ENCODE results near the gene CPB2. TPM values are rescaled to one million over a fixed set of nuclear protein-coding genes. Genes with fewer than 3 reads are reported as not detected.

The CPB2 gene
- polyA plus RNA-seq, 1 donor (not counting 4 experiments of a cell fraction or from before 2014, with no cell fraction given), result 0.26 TPM

DNA sequence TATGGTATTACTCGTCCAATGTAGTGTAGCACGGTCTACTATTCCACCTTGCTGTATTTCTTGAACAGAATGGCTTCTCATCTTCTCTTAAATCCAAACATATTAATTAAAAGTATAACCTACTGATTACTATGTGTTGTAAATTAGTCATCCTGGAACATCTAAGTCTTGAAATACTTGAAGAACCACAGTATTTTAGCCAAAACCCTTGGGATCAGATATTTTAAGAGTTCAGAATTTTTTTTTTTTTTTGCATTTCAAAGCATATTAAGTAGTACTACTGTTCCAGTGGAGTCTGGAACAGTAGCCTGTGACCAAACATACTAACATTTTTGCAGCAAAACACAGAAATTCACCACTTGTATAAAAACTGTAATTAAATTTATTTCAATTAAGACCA is 82.4 kb downstream of the CPB2 start:
- no peaks in the 10 kb centered on the region for H3K27me3 ChIP-seq (ENCODE audit: control insufficient read depth, extremely low read depth, insufficient read depth, low read length)
- no peaks in the 10 kb centered on the region for H3K9me1 ChIP-seq (ENCODE audit: control insufficient read depth, extremely low read depth, insufficient read depth, low read length)
- no peak overlapping the region for H3K4me3 ChIP-seq (ENCODE audit: control insufficient read depth in 2 of 3, extremely low read depth in 1 of 3, insufficient read depth in 2 of 3, low read depth in 1 of 3, low read length in 3 of 3)
- peaks cover 4 to 7% of the 10 kb centered on the region in 2 experiments for H3K36me3 ChIP-seq (ENCODE audit: control insufficient read depth in 2 of 2, extremely low read depth in 1 of 2, insufficient read depth in 2 of 2, low read length in 2 of 2)
- no peak overlapping the region for H3K9ac ChIP-seq (ENCODE audit: control insufficient read depth, extremely low read depth, insufficient read depth, low read length)
- H2AFZ ChIP-seq (ENCODE audit: control insufficient read depth, low read length), result no peak overlapping the region
- peaks cover 11% of the 10 kb centered on the region for H3K79me2 ChIP-seq (ENCODE audit: control insufficient read depth, insufficient read depth, low read length)
- DNase-seq (ENCODE audit: low read depth, low spot score) (no peak), FAIRE-seq (no peak)
- H4K20me1 ChIP-seq (ENCODE audit: control insufficient read depth, extremely low read depth, insufficient read depth, low read length), result no peaks in the 10 kb centered on the region
- H3K4me2 ChIP-seq (ENCODE audit: control insufficient read depth, extremely low read depth, insufficient read depth, low read depth, low read length), result no peak overlapping the region
- no peaks in the 10 kb centered on the region for H3K9me3 ChIP-seq (ENCODE audit: control insufficient read depth, low read depth, low read length)
- dilution Hi-C loops (cut with MboI; ENCODE audit: extremely low pct_ligation_motif_present, low sequenced_read_pairs), result no loop called here
- no peaks in the 10 kb centered on the region for H3K4me1 ChIP-seq (ENCODE audit: control insufficient read depth, extremely low read depth, insufficient read depth, low read length)
- no peak overlapping the region for H3K27ac ChIP-seq (ENCODE audit: control insufficient read depth, insufficient read depth, low read length)
- no peak for TF ChIP-seq EZH2 (IDR thresholded peaks at IDR 0.05; ENCODE audit: low read length)
- TF ChIP-seq, protein P1, sequence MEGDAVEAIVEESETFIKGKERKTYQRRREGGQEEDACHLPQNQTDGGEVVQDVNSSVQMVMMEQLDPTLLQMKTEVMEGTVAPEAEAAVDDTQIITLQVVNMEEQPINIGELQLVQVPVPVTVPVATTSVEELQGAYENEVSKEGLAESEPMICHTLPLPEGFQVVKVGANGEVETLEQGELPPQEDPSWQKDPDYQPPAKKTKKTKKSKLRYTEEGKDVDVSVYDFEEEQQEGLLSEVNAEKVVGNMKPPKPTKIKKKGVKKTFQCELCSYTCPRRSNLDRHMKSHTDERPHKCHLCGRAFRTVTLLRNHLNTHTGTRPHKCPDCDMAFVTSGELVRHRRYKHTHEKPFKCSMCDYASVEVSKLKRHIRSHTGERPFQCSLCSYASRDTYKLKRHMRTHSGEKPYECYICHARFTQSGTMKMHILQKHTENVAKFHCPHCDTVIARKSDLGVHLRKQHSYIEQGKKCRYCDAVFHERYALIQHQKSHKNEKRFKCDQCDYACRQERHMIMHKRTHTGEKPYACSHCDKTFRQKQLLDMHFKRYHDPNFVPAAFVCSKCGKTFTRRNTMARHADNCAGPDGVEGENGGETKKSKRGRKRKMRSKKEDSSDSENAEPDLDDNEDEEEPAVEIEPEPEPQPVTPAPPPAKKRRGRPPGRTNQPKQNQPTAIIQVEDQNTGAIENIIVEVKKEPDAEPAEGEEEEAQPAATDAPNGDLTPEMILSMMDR (optimal IDR thresholded peaks at IDR 0.05 in 1 of 3, IDR thresholded peaks at IDR 0.05 in 1 of 3, conservative IDR thresholded peaks at IDR 0.05 in 1 of 3; ENCODE audit: extremely low read depth in 1 of 3, insufficient read depth in 2 of 3, low read length in 3 of 3), result no peak

- no peak overlapping the region for H2AFZ ChIP-seq (ENCODE audit: control insufficient read depth, low read length)
- TF ChIP-seq, protein P1 (optimal IDR thresholded peaks at IDR 0.05 in 1 of 3, IDR thresholded peaks at IDR 0.05 in 1 of 3, conservative IDR thresholded peaks at IDR 0.05 in 1 of 3; ENCODE audit: extremely low read depth in 1 of 3, insufficient read depth in 2 of 3, low read length in 3 of 3), result no peak
- H3K36me3 ChIP-seq (ENCODE audit: control insufficient read depth in 2 of 2, extremely low read depth in 1 of 2, insufficient read depth in 2 of 2, low read length in 2 of 2), result peaks cover 9 to 12% of the 10 kb centered on the region in 2 experiments
- no peaks in the 10 kb centered on the region for H3K9me1 ChIP-seq (ENCODE audit: control insufficient read depth, extremely low read depth, insufficient read depth, low read length)
- dilution Hi-C loops (cut with MboI; ENCODE audit: extremely low pct_ligation_motif_present, low sequenced_read_pairs), result no loop called here
- H3K27ac ChIP-seq (ENCODE audit: control insufficient read depth, insufficient read depth, low read length), result no peak overlapping the region
- H3K27me3 ChIP-seq (ENCODE audit: control insufficient read depth, extremely low read depth, insufficient read depth, low read length), result no peaks in the 10 kb centered on the region
- FAIRE-seq (no peak), DNase-seq (ENCODE audit: low read depth, low spot score) (no peak)
- no peaks in the 10 kb centered on the region for H4K20me1 ChIP-seq (ENCODE audit: control insufficient read depth, extremely low read depth, insufficient read depth, low read length)
- H3K9me3 ChIP-seq (ENCODE audit: control insufficient read depth, low read depth, low read length), result no peaks in the 10 kb centered on the region
- H3K79me2 ChIP-seq (ENCODE audit: control insufficient read depth, insufficient read depth, low read length), result no peaks in the 10 kb centered on the region
- H3K9ac ChIP-seq (ENCODE audit: control insufficient read depth, extremely low read depth, insufficient read depth, low read length), result no peak overlapping the region
- H3K4me3 ChIP-seq (ENCODE audit: control insufficient read depth in 2 of 3, extremely low read depth in 1 of 3, insufficient read depth in 2 of 3, low read depth in 1 of 3, low read length in 3 of 3), result no peak overlapping the region
- peaks cover 6% of the 10 kb centered on the region for H3K4me1 ChIP-seq (ENCODE audit: control insufficient read depth, extremely low read depth, insufficient read depth, low read length)
- no peak overlapping the region for H3K4me2 ChIP-seq (ENCODE audit: control insufficient read depth, extremely low read depth, insufficient read depth, low read depth, low read length)
These were observed 88.6 kb downstream of the CPB2 start for GRCh38 chr13:46016216-46016615.
